T-helper 1 cell treated with Interleukin-12 subunit alpha and Interleukin-12 subunit beta and Interleukin-4 antibody, amounts not matched to agents 30 ng/mL and 1 ng/mL, for 36 hours (primary cell): ENCODE results near the gene C2orf69. TPM values are rescaled to one million over a fixed set of nuclear protein-coding genes. Genes with fewer than 3 reads are reported as not detected.

Experiments
- intact Hi-C: fragments of 100-400 bp; cut with micrococcal nuclease; formaldehyde crosslinking; loops from one replicate; pipeline ENCODE4 v1.15.1; 2024
- total RNA-seq: library from RNA; stranded (reverse); gene quantifications from 2 replicates; pipeline ENCODE4 v1.2.3, GENCODE V29; 2022

C2orf69 gene
- total RNA-seq, 1 donor from 2014 or later = 15.9 TPM

DNA sequence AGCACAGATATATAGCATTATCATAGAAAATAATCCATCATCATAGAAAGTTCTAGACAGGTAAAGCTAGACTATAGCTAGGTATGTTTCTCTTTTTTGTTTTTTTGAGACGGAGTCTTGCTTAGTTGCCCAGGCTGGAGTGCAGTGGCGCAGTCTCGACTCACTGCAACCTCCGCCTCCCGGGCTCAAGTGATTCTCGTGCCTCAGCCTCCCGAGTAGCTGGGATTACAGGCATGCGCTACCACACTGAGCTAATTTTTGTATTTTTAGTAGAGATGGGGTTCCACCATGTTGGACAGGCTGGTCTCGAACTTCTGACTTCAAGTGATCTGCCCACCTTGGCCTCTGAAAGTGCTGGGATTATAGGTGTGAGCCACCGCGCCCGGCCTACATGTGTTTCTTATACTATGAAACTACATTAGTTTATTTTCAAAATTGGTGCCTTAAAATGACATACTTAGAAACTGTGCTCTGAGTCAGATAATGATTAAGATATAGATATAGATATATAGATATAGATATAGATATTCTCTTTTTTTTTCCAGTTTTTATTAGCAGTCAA lies 1.5 kb downstream of the C2orf69 start:
- intact Hi-C loops = loop anchor here (5.0 kb wide), 3 partner anchors 395 to 1540 kb away; partner anchors contain the start of genes CLK1, SPATS2L, STRADB and TRAK2

DNA sequence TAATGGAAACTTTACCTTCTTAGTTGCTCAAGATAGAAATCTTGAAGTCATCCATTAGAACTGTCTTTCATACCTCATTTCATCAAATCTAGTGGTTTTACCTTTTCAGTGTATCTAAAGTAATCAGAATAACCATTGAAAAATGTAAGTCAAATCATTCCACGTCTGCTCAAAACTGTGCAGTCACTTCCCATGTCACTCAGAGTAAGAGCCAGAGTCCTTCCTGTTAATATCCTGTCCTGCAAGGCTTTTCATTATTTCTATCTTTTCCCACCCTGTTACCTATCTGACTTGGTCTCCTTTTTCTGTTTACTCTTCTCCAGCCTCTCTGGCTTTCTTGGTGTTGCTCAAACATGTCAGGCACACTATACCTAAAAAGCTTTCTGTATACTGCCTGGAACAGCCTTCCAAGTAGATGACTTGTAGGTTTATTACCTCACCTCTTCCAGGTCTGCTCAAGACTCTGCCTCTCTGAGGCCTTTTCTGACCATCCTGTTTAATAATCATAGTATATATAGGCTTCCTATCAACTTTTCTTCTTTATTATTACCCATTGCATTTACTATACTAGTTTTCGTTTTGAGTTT lies 3.4 kb downstream of the C2orf69 start:
- intact Hi-C loops = loop anchor here (5.0 kb wide), 3 partner anchors 393 to 1538 kb away; partner anchors contain the start of genes CLK1, SPATS2L, STRADB and TRAK2

DNA sequence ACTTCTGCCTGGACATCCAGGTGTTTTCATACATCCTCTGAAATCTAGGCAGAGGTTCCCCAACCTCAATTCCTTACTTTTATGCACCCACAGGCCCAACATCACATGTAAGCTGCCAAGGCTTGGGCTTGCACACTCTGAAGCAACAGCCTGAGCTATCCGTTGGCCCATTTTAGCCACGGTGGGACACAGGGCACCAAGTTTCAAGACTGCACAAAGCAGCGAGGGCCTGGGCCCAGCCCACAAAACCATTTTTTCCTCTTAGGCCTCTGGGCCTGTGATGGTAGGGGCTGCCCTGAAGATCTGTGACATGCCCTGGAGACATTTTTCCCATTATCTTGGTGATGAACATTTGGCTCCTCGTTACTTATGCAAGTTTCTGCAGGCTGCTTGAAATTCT lies 5.9 kb downstream of the C2orf69 start:
- intact Hi-C loops = no loop called here

DNA sequence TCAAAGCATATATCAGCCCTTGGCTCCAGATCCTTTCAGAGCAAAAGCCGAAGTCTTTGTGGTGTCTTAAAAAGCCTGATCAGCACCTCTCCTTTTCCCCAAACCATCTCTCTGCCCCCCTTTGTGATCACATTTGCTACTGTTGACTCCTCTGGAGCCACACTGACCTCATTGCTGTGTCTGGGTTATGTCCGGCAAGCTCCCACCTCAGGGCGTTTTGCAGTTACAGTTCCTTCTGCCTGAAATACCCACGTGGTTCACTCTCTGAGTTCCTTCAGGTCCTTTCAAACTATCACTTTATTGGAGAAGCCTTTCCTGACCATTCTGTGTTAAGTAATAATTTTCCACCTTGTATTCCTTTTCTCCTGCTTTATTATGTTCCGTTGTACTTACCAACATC lies 11.8 kb downstream of the C2orf69 start:
- intact Hi-C loops = no loop called here

DNA sequence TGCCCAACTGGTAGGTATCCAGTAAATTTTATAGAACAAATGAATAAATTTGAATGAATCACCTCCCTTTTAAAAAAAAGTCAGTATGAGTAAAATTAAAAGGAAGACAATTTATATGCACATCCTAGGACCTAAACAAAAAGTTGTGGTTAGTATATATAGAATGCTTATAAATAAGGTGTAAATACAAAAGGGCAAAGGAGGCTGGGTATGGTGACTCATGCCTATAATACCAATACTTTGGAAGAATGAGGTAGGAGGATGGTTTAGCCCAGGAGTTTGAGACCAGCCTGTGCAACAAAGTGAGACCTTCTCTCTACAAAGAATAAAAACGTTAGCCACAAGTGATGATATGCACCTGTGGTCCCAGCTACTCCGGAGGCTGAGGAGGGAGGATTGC lies 12.8 kb downstream of the C2orf69 start:
- intact Hi-C loops = no loop called here

DNA sequence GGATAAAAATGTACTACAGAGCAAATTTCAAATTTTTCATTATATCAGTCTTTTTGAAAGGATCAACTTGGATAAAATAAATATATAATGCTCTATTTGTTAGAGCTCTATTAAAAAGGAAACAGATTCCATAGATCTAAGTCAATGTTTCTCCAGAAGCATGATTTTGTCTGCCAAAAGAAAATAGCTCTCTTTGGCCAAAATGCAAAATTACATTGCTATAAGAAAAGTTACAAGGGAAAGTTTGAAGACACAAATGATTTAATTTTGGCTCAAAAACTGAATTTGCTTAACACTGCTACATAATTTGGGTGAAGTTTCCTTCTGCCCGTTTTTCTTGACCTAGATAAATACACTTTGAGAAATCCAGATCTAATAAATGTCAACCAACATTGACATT lies 15.7 kb downstream of the C2orf69 start:
- intact Hi-C loops = no loop called here

DNA sequence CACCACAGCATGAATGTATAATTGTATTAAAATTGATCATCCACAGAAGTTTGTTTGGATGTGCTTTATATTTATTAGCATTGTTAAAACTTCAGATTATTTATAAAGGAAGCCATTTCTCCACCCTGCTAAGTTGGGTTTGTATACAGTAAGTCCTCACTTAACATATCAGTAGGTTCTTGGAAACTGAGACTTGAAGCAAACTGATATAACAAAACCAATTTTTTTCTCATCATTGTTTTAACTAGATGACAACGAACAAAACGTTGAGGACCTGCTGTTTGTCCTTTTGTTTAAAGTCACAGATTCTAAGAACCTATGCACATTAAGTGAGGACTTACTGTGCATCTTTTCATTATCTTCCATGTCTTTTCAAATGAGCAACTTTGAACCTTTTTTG lies 17.1 kb downstream of the C2orf69 start:
- intact Hi-C loops = no loop called here

DNA sequence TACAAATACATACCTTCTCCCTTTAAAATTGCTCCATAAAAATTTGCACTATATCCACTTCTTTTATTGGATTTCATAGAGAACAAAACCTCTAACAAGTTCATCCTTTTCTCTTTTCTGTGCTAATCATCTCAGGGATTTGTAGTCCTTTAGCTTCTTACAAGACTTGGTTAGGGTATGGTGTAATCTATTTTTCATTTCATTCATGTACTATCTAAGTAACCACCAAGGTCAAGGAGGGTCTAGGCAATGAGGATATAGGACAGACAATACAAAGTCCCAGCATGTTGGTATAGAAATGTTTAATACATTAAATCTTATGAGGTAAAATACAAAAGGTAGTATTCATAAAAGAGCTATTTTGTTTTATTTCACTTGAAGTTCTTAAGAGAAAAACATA lies 17.5 kb downstream of the C2orf69 start:
- intact Hi-C loops = no loop called here

DNA sequence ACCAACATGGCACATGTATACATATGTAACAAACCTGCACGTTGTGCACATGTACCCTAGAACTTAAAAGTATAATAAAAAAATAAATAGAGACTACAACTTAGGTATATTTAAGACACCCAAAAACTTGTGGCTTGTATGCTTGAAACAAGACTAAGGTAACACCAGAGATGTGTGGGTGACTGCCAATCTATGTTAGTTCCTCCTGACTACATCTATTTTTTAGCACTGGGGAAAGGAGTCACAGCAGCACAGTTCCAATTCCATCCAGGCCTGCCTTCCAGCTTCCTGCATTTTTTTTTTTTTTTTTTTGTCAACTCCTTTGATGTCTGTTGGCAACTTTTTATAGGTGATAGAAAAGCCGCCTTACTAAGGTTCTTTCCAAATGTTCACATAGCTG lies 18.2 kb downstream of the C2orf69 start:
- intact Hi-C loops = no loop called here

DNA sequence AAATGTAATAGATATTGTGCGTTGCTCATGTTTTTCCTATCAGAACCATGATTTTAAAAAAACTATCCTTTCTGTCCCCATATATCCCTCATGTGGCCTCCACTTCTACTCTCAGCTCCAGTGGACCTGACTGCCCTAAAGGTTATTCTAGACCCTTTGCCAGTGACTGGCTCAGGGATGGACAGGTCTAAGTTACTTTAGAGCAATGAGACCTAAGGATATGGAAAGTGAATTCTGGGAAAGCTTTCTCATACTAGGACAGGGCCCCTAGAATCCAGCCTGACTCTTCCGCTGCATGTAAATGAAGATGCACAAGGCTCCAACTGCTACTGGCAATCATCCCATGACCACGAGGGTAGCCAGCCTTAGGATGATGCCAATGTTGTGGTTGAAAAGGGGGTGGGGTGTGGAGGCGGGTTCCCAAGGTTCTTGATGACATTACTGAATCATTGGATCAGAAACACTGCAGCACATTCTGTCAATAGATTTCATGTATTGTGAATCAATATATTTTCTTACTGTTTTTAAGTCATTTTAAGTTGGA lies 21.3 kb downstream of the C2orf69 start:
- intact Hi-C loops = loop anchor here (2.0 kb wide), 1 partner anchor 22 kb away; the partner anchor contains the start of gene C2orf69

DNA sequence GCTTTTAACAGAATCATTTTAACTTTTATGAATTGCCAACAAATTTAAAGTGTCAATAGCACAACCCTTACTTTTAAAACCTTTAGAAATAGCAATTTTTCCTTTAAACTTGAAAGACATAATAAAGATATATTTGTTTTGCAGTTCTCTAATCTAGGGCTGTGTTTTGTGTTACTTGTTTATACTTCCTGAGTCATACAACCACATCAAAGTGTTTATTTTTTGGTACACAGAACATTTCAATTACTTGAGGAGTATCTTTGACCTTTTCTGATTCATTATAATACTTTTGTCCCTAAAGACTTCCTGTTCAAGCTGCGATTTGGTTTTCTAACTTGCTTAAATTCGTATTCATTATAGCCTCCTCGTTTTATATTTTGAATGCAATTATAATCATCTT lies 22.4 kb downstream of the C2orf69 start:
- intact Hi-C loops = loop anchor here (2.0 kb wide), 1 partner anchor 23 kb away; the partner anchor contains the start of gene C2orf69

DNA sequence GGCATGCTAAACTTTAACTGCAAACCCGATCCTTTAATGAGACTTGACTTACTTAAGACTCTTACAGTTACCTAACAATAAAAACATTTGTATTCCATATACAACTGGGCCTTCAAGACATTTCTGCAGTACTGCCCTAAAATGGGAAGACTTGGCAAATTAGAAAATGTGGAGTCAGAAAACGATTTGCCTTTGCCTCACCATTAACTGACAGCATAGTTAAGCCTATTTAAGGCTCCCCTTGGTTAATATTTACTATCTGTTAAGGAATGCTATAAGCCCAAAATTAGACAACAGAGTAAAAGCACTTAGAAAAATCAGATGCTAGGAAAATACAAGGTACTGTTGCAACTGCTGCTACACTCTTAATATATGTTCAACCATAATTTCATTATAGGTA lies 25.5 kb downstream of the C2orf69 start:
- intact Hi-C loops = no loop called here

DNA sequence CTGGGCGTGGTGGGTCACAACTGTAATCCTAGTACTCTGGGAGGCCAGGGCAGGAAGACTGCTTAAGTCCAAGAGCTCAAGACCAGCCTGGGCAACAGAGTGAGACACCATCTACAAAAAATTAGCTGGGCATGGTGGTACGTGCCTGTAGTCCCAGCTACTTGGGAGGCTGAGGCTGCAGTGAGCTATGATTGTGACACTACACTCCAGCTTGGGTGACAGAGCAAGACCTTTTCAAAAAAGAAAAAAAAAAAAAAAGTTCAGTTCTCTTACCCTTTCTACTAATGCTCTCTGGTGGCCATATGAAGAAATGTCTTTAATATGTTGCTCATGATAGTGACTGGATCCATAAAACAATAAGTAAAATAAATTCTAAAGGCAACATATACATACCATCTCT lies 29.3 kb downstream of the C2orf69 start:
- intact Hi-C loops = loop anchor here (1.0 to 2.0 kb wide), 5 partner anchors 14 to 236 kb away; partner anchors contain the start of genes FTCDNL1, MAIP1 and TYW5

DNA sequence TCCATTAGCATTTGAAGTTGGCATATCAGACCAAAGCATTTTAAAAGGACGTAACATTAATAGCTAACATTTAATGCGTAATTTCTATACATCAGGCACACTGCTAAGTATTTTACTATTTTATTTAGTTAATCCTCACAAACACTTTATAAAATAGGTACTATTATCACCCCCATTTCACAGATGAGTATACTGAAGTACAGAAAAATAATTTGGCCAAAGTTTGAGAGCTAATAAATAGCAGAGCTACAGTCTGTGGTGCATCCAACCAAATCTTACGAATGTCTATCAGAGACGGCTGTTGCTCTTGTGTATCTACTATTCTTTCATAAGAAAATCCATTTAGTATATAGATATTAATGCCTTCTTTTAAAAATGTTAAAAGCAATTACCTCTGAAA lies 32.3 kb downstream of the C2orf69 start:
- intact Hi-C loops = no loop called here

DNA sequence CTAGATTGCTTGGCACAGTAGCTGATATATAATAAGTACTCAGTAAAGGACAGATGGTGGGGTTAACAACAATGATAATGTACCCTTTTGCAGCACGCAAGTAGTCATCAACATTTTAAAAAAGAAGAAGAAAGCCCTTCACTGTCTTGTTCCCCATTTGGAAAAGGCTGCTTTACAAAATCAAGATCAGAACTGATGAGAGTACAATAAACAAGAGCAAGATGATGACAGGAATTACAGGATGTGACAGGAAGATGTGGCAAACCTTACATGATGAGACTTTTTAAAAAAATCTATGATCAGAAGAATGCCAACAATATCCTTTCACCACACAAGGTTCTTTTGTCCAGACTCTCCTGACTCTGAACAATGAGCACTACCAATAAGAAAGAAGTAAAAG lies 35.1 kb downstream of the C2orf69 start:
- intact Hi-C loops = no loop called here

DNA sequence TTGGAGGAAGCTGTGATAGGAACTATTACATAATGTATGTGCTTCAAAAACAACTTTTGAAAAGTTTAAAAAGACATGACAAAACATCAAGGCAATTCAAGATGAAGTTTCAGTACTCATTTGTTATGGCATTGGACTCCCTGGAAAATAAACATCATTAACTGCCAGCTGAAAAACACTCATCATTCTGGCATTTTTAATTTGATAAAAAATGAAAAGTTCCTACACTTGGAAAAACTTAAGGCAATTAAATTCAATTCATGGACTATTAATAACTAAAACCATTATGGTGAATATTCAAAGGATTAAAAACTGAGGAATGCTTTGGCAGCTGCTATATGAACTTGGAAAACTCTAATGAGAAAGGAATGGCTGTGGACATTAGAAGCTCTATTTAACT lies 35.7 kb downstream of the C2orf69 start:
- intact Hi-C loops = no loop called here

DNA sequence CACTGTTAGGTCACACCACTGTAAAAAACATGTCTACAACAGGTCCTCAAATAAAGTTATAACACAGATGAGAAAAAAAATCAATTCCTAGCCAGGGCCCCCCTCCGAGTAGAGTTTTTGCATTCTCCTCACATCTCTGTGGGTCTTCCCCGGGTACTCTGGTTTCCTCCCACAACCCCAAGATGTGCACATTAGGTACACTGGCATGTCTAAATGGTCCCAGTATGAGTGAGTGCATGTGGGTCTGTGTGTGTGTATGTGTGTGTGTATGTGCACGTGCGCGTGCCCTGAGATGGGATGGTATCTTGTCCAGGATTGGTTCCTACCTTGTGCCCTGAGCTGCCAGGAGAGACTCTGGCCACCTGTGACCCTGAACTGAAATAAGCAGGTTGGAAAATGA lies 39.3 kb downstream of the C2orf69 start:
- intact Hi-C loops = loop anchor here (10.0 kb wide), 1 partner anchor 1314 kb away; the partner anchor contains the start of gene CASP8

DNA sequence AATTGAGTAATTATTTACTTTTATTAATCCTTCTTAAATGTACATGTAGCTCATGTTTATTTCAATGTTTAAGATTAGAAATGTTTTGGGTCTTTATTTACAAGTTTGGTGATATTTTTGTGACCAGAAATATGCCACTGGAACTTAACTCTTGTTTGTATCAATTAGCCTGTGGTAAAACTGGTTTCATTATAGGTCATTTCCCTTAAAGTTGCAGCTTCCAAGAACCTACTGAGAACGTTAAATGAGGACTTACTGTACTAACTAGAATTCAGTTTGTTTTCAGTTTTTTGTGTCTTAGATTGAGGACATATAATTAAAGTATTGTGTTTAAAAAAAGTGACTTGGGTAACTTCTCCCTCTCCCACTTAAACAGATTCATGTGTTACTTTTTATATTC lies 39.9 kb downstream of the C2orf69 start:
- intact Hi-C loops = loop anchor here (10.0 kb wide), 1 partner anchor 1314 kb away; the partner anchor contains the start of gene CASP8

DNA sequence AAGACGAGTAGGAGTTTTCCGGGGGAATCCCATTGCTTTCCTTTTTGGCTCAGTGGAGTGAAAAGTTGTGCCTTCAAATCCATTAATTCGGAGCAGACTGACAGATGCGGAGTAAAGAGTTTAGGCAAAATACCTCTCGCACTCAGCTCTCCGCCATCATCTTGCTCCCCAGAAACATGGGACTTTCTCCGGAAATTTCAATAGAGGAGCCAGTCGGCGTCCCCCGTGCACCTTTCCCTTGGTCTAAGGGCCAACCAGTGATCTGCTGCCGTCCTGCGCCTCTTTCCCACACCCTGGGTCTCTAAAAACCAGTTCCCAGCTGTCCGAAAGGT lies 43.9 kb downstream of the C2orf69 start:
- intact Hi-C loops = loop anchor here (1.0 to 10.0 kb wide), 11 partner anchors 14 to 1310 kb away; partner anchors contain the start of genes BZW1, C2orf69, CASP8 and CLK1

DNA sequence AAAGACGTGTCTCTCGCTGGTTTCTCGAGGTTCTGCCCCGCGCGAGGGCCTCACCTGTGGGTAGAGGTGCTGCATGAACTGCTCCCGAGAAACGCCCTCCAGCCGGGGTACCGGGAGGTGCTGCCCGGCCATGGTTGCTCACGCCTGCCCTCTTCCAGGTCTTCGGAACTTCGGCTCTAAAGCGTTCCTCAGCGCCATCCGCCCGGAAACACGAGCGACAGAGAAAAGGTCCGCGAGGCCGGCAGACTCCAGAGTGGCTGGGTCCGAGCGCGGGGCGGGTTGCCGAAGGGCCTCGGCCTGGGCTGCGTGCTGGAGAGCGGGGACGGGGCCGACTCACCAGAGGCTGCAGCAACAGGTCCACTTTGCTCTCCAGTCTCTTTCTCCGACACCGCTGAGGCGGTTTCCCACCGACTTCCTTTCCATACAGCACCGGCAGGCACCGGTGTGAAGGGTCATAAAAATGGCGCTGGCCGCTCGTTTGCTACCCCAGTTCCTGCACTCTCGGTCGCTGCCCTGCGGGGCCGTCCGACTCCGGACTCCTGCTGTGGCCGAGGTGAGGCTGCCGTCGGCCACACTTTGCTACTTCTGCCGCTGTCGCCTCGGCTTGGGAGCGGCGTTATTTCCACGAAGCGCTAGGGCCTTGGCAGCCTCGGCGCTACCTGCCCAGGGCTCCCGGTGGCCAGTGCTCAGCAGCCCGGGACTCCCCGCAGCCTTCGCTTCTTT lies 44.4 kb downstream of the C2orf69 start, which contains the start of the genes MAIP1 and TYW5:
Gene MAIP1 (plus strand): TSS at position 244 of the 723 bp plus-strand sequence. CDS start 217 bp downstream, at position 461.
Gene TYW5 (minus strand): TSS at position 153 of the 723 bp plus-strand sequence. CDS start 21 bp downstream, at position 132.
- intact Hi-C loops = loop anchor here (1.0 to 10.0 kb wide), 11 partner anchors 15 to 1309 kb away; partner anchors contain the start of genes BZW1, C2orf69, CASP8 and CLK1

DNA sequence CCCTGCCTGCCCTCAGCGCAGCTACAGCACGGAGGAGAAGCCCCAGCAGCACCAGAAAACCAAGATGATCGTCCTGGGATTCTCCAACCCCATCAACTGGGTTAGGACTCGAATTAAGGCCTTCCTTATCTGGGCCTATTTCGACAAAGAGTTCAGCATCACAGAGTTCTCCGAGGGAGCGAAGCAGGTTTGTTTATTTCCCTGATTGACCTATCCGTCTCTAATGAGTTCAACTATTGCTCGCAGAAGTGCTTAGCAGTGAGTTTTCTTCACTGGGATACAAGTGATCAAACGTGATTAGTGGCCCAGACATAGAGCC lies 44.9 kb downstream of the C2orf69 start:
- intact Hi-C loops = loop anchor here (5.0 to 10.0 kb wide), 3 partner anchors 856 to 1309 kb away; partner anchors contain the start of genes BZW1, CASP8 and CLK1
